Hypothalamus (tissue), 51 donors: ENCODE results near the gene PPCDC.

Source experiments
- DNase-seq, 51 donors: peaks; one replicate each; lab custom pipeline; 2025; lab: John Stamatoyannopoulos, UW

The PPCDC gene

DNA sequence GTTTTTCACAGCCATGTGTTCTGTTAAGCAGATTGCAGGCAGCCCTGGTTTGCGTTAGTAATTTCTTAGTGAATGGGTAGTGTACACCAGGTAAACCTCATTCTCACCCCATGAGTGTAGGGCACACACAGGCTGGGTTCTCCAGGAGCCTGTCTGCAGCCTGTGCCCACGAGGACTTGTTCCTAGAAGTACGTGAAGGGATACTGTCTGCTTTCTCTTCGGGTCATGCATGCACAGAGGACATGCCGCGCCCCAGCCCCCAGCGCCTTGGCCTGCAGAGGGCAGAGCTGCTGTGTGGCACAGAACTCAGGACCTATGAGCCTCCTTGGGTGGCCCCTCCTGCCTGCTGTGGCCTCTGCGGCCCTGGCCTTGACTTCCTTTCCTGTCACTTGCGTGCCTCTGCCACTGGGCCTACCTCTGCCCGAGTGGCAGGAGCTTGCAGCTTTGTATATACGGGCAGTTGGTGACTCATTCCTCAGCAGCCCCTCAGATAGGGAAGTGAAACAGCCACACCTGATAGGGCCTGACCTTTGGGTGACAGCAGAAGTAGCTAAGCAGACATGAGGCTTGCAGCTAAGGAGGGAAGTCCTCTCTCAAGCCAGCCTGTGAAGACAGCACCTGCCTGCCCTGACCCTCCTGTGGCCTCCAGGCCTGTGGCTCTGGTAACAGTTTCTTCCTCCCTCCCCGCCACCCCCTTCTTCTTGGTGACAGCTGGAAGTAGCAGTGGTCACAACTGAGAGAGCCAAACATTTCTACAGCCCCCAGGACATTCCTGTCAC, 19.5 kb downstream of the PPCDC start:
- DNase-seq, result peak in 45 of 51 donors; percentile 6 to 72 (median 43)

DNA sequence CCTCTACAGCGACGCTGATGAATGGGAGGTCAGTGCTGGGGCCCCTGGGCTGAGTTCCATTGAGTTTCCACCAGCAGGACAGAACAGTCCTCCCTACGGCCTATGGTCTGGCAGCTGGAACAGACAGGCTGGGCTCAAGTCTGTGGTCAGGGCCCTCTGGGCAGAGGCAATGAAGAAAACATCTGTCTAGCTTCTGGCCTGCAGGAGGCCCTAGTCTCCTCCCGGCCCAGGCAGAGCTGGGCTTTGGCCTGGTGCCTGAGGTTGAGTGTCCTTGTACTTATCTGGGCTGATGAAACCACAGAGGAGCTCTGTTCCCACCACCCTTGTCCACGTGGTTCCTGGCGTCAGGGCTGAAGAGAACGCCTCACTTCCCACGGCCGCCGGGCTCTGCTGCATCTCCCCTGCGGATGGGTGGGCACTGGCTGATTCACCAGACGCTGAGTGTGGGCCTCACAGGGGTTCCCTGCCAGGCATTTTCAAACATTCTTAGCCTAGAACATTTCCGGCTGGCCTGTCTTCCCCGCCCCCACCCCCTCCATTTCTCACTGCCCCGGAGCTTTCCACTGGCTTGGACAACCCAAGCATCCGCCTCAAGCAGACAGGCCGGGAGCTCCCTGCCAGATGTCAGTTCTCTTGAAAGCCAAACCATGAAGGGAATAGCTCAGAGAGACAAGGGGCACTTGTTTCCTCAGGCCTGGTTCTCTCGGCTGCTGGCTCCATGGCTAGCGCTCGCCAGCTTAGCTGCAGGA, 20.3 kb downstream of the PPCDC start:
- DNase-seq, result peak; percentile 19 to 97 (median 86)

DNA sequence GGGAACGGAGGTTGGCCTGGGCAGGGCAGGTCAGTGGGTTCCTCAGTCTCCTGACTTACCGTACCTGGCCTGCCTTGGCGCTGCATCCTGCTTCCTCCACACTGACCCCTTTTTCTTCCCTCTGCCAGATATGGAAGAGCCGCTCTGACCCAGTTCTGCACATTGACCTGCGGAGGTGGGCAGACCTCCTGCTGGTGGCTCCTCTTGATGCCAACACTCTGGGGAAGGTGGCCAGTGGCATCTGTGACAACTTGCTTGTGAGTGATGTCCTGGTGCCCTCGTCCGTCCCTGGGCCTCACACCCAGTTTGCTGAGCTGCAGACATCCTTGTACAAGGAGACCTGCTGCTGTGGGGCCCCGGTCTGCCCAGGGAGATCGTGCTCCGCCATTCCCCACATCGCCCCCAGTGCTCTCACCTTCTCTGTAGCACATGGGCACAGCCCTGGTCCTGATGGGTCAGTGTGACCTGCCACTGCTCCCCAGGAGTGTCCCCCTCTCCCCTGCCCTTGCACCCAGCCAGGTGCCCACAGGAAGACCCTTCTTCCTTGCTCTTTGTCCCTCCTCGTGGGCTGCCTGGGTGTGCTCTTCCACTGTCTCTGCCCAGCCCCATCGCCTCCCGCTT, 21.0 kb downstream of the PPCDC start:
- peak in 2 of 51 donors; percentile 28 to 54 for DNase-seq

DNA sequence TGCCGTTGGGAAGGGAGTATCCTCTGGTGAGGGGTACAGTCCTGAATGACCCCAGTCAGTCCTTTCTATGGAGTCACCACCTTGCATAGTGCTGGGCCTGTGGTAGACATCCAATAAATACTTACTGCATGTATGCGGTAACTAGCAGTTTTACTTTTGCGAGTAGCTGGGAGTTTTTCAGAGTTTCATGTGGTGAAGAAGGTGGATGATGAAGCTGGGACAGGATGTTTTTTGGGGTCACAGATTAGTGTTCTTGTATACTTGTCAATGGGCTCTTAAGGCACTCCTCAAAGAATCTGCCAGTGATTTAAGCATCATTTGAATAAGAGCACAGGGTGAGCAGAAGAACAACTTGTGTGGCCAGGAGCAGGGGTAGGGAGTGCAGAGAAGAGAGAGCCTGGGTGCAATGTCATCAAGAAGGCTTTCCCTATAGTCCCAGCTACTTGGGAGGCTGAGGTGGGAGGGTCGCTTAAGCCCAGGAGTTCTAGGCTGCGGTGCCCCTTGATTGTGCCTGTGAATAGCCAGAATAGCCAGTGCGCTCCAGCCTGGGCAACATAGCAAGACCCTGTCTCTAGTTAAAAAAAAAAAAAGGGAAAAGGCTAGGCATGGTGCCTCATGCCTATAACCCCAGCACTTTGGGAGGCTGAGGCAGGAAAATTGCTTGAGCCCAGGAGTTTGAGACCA, 22.1 kb downstream of the PPCDC start:
- no peak for DNase-seq

DNA sequence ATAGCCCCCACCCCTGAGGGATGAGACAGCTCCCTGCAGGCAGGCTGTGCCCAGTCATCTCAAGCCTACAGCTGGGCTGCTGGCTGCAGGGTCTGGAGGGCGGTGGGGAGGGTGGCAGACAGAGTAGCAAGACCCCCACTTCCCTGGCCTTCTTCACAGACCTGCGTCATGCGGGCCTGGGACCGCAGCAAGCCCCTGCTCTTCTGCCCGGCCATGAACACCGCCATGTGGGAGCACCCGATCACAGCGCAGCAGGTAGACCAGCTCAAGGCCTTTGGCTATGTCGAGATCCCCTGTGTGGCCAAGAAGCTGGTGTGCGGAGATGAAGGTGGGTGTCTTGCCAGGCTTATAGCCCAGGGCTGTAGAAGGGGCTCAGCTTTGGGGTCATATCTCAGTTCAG, 25.0 kb downstream of the PPCDC start:
- DNase-seq, result no peak

DNA sequence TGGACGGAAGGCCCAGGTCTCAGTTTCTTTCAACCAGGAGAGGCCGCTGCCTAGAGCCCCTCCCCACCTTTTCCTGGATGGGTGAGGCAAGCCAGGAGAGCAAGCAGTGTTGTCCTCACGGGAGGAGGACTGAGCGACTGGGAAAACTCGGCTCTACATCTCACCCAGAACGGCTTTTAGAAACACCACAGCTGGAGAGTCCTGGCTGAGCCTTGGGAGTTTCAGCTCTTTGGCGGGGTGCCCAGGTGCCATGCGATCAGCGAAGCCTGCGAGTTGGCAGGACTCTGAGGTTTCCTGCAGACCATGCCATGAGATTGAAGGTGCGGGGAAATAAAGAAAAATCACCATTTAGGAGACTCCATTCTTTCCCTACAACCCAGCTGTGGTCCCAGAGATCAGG, 26.0 kb downstream of the PPCDC start:
- DNase-seq, result peak in 47 of 51 donors; percentile 4 to 78 (median 49)

DNA sequence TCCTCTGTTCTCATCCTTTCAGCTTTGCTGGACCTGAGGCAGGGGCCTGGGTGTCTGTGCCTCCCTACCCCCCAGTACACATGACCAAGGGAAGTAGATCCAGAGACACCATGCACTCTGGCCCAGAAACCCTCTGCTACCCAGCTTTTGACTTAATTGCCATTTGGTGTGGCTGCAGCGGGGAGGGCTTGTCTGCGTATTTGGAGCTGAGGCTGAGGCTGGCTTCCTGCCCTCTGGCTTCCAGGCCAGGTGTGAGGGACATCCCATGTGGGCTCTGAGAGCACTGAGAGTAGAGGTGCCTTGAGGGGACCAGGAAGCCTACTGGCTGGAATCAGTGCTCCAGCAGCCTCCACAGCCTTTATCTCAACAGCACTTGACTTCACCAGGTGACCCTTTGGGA, 26.9 kb downstream of the PPCDC start:
- DNase-seq, result no peak

DNA sequence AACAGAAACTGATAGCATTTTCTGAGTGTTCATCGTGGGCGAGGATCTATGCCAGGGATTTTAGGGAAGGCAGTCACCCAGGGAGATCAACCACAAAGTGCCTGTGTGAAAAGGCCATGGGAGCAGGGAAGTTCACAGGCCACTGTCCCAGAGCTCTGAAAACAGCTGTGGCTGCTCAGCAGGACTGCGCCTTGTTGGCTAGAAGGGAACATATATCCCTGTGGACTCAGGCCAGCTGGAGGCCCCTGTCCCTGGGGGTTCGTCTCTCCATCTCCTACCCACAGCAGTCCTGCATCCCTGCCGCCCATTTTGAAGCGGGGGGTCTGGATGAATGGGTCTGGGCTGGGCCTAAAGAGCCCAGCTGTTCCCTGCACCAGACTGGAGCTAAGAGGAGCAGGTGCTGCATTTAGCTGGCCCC, 27.8 kb downstream of the PPCDC start:
- DNase-seq, result no peak

DNA sequence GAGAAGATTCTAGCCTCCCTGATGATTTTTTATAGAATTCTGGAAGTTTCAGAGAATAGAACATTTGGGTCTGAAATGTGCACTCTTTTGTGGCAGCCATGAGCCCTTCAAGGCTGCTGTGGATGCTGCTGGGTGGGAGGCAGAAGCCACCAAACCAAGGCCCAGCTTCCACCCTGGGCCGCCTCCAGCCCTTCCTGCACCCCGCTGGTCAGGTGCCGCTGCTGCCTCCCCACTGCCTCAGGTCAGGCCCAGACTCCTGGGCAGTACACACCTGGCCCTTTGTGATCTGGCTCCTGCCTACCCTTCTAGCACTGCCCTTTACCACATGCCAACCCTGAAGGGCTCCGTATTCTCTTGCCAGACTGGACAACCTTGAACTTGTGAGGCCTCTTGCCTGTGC, 28.3 kb downstream of the PPCDC start:
- no peak for DNase-seq

DNA sequence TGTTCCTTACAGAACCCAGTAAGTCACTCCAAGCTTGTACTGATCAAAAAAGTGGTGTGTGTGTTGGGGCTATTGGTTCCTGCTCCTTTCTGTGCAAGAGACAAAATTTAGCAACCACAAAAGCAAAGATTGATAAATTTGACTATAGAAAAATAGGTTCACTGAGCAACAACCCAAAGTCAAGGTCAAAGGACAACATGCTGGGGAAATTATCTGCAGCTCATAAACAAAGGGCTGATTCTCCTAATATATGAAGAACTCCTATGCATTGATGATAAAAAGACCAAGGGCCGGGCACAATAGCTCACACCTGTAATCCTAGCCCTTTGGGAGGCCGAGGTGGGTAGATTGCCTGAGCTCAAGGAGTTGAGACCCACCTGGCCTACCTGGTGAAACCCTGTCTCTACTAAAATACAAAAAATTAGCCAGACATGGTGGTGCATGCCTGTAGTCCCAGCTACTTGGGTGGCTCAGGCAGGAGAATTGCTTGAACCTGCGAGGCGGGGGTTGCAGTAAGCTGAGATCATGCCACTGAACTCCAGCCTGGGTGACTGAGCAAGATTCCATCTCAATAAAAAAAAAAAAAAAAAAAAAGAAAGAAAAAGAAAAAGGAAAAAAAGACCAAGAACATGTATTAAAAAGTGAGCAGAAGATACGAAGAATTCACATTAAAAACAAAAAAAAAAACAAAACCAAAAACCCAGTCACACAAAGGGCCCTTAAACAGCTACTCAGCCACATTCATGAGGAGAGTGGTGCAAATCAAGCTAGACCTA, 29.8 kb downstream of the PPCDC start:
- DNase-seq, result no peak

DNA sequence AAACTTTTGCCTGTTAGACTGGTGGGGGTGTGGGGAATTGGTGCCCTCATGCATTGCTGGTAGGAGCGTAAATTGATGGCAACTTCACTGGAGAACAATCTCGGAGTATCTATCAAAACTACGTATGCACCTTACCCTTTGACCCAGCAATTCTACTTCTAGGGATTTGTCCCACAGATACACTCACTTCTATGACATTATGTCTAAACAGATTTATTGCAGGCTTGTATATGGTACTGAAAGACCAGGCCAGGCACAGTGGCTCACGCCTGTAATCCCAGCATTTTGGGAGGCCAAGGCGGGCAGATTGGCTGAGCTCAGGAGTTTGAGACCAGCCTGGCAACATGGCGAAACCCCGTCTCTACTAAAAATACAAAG, 30.3 kb downstream of the PPCDC start:
- no peak for DNase-seq

DNA sequence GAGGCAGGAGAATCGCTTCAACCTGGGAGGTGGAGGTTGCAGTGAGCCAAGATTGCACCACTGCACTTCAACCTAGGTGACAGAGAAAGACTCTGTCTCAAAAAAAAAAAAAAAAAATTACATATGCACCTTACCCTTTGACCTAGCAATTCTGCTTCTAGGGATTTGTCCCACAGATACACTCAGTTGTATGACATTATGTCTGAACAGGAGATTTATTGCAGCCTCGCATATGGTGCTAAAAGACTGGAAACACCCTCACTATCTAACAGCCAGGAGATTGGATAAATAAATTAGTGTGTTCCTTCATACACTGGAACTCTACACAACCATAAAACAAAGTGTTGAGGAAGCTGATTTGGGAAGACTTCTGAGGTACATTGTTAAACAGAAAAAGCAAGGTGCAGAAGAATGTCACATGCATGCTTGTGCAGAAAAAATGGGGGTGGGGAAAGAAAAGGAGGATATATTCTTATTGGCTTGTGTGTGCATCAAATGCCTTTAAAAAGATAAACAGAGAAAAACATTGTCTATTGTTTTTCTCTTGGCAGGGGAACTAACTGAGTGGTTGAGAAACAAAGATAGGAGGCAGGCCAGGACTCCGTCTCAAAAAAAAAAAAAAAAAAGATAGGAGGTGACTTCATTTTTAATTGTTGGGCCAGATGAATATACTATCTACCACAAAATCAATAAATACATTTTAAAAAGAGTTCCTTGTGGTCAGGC, 30.9 kb downstream of the PPCDC start:
- no peak for DNase-seq

DNA sequence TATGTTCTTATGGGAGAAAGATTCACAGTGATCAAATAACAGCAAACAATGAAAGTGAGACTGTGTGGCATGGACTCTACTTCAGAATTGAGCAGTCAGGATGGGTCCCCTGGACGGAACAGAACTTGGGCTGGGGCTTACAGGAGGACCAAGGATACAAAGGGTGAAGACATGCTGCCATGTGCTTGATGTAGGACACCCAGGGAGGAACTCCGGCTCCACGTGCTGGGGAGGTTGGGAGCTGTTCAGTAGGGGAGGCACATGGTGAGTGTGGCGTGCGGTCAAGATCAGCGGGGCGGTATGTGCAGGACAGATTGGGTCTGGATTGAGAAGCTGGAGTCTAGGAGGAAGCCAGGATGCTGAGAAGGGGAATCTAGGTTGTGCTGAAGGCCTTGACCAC, 32.6 kb downstream of the PPCDC start:
- no peak for DNase-seq

DNA sequence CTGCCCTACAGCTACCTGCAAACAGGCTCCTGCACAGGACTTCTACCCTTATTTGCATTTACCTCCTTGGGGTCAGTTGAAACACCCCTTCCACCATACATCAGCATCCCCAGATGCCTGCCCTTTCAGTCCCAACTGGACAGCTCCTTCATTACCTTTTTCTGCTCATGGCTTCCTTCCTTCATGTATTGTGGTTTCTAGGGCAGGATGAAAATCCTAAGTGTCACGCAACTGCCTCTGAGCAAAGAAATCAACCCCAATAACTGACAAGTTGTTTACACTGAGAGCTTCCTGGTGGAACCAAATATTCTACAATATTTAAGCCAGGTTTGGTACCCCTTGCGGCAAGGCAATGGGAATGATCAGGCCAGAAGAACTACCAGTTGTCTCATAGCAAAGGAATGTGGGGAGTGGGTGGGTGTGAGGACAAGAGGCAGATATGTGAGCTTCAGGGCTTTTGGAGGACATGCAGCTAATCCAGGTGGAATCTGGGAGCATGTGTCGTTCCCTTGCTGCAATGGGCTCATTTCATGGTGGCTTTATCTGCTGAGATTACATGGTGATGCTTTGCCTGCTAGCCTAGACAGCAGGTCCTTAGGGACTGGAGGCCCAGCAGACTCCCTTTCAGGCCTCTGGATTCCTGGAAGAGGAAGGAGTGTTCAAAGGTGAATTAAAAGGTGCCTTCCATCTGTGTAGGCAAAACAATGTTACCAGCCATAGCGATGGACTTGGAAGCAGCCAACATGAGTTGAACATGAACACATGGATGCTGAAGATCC, 34.9 kb downstream of the PPCDC start:
- DNase-seq, result no peak

DNA sequence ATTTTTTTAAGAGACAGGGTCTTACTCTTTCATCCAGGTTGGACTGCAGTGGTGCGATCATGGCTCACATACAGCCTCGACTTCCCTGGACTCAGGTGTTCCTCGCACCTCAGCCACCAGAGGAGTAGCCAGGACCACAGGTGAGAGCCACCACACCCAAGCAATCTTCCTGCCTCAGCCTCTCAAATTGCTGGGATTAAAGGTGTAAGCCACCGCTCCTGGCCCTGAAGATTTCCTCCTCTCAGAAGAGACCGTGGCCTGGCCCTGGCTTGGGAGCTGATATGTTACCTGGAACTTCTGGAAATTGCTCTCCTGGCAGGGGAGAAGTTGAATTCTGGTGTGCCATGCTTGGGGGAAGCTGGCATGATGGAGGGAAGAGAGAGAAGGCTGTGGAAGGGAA, 36.2 kb downstream of the PPCDC start:
- no peak for DNase-seq

DNA sequence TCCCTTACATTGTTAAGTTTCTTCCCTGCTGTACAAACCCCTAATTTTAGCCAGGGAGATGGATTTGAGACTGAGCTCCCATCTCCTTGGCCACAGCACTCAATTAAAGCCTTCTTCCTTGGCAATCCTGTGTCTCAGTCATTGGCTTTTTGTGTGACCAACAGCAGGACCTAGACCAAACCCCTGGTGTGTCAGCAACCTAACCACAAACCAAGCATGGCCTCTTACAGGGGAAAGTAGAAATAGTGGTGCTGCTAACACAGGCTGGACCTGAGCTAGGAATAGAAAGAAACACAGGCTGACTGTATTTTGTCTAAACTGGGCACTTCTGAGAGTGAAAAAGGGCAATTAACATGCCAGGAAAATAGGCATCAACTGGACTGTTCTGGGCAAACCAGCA, 37.9 kb downstream of the PPCDC start:
- DNase-seq, result no peak

DNA sequence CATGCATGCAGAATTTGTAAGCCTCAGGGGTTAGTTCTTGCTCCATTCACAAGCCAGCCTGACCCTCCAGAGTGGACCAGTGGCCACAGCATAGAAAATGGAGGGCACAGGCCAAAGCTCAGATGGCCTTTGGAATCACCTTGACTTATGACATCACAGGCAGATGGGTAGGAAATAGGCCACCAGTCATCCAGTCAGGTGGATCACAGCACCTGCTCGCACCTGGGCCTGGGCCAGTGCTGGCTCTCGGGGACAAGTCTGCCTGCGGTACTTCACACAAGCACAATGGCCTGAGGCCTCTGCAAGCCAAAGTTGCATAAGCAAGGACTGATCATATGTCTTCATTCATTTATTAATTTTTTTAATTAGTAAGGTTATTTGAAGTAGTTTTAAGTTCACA, 39.3 kb downstream of the PPCDC start:
- DNase-seq, result no peak

DNA sequence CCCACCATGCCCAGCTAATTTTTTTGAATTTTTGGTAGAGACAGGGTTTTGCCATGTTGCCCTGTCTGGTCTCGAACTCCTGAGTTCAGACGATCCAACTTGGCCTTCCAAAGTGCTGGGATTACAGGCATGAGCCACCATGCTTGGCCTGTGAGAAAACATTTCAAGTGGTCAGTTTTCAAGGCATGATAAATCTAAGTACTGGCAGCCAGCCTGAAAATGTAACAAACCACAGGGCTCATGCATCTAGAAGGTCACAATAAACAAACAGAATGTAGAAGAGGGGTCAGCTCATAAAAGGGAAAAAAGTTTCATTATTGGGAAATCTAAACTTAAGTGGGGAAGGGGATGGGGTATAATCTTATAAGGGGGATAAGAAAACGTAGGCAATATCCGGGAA, 39.9 kb downstream of the PPCDC start:
- DNase-seq, result no peak

DNA sequence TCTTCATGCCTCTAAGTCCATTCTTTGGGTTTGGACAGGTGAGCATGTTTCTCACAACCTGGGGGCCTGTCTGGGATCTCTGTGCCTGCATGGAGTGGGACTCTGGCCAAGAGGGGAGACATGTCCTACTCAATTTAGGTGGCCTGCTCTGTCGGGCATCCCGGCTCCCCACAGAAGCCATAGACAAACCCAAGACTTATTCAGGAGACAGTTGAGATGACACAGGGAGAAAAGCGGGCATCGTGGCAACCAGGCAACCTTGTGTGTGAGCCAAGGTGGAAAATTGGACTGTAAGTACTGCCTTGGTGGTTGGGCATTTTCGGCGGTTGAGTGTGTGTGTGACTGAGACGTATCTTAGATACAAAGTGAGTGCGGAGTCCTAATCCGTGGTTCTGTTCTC, 40.5 kb downstream of the PPCDC start:
- no peak for DNase-seq
